Caki2 (cell line): Measurements from ENCODE around the gene CNOT4. TPM values are rescaled to one million over a fixed set of nuclear protein-coding genes. Genes with fewer than 3 reads are reported as not detected.

Experiments used
- DNase-seq: peaks from one replicate; pipeline ENCODE4 v3.0.0-alpha.2; 2015; ENCODE audit warnings: low read depth
- in situ Hi-C: cut with HindIII; loops from 2 replicates; pipeline ENCODE4 v1.10.0; 2016; ENCODE audit warnings: low sequenced_read_pairs, low pct_unique_long_range_greater_than_20kb, mixed read lengths
- total RNA-seq: library from RNA; depleted of rRNA; stranded (reverse); fragments of >200 nt; shearing (Covaris generic); gene quantifications from 2 replicates; pipeline ENCODE4 v1.2.3, GENCODE V29; 2014; ENCODE audit warnings: low replicate concordance; rRNA removed

Gene CNOT4, protein sequence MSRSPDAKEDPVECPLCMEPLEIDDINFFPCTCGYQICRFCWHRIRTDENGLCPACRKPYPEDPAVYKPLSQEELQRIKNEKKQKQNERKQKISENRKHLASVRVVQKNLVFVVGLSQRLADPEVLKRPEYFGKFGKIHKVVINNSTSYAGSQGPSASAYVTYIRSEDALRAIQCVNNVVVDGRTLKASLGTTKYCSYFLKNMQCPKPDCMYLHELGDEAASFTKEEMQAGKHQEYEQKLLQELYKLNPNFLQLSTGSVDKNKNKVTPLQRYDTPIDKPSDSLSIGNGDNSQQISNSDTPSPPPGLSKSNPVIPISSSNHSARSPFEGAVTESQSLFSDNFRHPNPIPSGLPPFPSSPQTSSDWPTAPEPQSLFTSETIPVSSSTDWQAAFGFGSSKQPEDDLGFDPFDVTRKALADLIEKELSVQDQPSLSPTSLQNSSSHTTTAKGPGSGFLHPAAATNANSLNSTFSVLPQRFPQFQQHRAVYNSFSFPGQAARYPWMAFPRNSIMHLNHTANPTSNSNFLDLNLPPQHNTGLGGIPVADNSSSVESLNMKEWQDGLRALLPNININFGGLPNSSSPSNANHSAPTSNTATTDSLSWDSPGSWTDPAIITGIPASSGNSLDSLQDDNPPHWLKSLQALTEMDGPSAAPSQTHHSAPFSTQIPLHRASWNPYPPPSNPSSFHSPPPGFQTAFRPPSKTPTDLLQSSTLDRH
- 2.0 and 2.9 TPM in 2 replicates for total RNA-seq

DNA sequence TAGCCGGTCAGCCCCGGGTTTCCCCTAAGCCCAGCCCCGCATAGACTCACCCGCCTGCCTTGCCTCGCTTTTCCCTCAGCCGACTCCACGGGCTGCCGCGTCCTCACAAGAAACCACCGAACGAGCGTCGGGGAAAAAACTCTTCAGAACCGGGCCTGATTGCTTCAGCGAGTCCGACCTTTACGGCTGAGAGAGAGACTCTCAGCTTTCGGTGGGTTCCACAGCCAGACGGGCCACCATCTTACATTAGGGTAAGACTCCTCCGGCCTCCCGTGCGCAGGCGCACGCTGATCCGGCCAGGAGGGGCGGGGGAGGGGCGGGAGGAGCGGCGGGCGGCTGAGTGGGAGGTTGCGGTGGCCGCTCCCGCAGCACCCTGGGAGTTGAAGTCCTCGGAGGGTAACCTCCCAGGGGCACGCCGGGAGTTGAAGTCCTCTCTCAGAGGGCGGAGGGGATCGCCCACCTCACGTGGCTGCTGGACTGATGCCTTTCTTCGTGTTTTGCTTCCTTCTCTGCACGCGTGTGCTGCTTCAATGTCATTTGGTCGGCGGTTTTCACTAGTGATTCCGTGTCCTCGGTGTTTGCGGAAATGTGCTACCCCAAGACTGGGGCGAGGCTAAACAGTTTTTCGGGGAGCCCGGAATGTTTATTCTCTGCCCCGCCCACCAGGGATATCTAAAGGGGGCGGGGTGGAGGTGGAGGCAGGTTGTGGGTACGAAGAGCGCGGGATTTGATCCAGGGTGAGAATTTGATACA, at the start of gene CNOT4:
Gene CNOT4 (minus strand): TSS at position 264 of the 753 bp plus-strand sequence. CDS start 71,771 bp downstream, outside the sequence.
- in situ Hi-C loops: no loop called here

DNA sequence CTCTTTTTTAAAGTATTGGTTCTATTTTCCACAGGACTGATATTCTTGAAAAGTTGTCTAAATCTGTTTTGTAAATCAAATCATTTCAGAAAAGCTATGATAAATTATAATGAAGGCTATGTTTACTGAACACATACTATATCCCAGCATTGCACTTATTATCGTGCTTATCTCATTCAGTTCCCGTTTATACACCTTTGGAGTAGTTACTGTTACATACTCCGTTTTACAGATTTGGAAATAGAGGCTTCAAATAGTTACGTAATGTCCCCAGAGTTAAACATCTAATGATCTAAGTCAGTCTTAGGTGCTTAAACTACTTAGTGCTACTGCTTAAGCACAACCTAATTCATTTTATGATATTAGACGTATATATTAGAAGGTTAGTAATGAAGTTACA, 49.0 kb upstream of the CNOT4 start:
- in situ Hi-C loops: no loop called here
- no peak for DNase-seq

More for the DNA sequence above, at the start of gene CNOT4:
- peak; percentile 93 for DNase-seq

DNA sequence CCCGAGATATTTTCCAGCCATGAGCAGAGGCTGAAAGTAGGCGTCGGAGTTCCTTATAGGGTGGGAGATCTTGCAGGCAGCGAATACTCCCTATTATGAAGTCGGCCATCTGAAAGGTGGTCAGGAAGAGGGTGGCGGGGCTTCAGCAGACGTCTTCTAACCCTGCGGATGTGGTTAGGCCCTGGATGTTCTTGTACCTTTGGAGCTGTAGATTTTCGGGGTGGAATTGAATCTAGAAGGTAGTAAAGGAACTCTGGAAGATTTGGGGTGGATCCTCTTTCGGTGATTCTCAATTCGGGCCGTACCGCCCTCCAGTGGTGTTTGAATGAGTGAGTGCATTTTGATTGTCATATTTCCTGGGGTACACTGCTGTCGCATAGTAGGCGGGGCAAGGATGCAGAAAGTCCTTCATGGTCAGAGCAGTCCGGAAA, 48.5 kb upstream of the CNOT4 start:
- peak; percentile 63 for DNase-seq
- in situ Hi-C loops: no loop called here

DNA sequence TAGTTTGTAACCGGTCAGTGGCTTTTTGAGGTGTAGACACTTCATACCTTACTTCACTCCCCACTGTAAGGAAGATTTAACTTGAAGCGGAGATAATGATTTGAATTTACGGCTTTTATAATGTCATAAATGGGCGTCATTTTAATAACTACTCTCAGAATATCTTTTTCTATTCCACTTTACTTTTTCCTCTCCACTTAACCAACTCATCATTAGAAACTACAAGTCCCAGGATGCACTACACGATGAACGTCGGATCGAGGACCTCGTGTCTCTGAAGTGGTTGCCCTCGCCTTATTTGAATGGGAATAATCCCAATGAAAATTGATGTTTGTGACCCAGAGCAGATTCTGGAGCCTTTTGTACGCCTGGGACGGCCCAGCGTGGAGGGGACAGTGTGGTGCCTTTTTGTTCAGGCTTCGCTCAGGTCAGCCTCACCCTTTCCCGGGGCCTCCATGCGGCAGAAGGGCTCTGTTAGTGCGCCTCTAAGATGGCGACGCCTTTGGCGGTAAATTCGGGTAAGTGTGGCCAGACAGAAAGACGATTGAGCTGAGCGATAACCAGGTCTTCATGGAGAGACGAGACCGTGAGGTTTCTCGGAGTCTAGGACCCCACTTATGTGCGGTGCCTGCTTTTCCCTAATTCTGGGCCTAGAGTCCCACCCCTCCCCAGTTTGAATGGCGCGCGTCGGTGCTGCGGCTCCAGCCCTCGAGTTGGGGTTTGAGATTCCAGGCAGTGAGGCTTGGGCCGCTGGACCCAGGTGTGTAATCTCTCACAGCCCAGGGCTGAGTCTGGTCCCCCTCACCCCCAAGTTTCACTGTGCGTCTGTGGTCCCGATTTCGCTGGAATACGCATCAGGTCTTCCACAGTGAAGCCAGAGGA, 47.8 kb upstream of the CNOT4 start, which contains the start of gene NUP205:
Gene NUP205 (plus strand): TSS at position 463 of the 882 bp plus-strand sequence. CDS start 28 bp downstream, at position 491.
- in situ Hi-C loops: no loop called here
- DNase-seq: peak; percentile 92

DNA sequence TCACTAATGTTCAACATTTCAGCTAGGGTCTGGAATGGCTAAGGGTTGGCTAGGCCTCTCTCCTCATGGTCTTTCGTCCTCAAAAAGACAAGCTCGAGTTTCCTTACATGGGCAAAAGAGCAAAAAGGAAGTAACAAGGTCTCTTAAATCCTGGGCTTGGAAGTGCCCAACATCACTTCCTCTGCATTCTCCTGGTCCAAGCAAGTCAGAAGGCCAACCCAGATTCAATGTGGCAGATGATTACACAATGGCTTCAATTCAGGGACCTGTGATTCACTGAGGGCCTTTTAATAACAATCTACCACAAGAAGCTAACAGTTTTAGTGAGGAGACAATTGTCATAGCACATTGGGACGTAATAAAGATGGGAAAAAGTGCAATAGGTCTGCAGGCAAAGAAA, 43.4 kb upstream of the CNOT4 start:
- in situ Hi-C loops: no loop called here
- no peak for DNase-seq

DNA sequence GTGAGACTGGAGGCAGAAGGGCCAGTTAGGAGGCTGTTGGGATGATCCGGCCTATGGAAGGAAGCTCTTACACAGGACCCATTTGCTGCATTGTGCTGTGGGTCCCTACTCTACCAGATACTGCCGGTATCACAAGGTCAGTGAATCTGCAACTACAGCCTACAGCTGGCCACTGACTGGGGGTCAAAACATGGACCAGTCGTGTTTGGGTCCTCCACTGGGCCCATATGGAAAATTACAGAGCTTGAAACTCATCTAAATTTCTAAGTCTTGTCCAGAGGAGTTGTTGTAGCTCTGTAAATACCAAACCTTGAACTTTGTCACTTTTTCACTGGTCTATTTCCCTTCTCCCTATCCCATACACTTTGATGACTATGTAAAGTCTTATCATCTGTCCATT, 42.2 kb upstream of the CNOT4 start:
- no peak for DNase-seq
- in situ Hi-C loops: no loop called here

DNA sequence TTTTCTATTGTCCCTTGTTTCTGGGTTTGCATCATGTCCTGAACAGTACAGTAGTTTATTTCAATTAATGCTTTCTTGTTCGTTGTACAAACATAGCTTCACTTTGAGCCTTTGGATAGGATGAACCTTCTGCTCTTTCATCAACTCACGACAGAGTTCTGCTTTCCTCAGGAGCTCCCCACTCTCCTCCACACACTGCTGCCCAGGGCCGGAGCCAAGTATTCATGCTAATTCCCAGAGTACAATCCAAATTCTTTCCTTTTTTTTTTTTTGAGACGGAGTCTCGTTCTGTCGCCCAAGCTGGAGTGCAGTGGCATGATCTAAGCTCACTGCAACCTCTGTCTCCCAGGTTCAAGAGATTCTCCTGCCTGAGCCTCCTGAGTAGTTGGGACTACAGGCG, 40.3 kb upstream of the CNOT4 start:
- in situ Hi-C loops: no loop called here

DNA sequence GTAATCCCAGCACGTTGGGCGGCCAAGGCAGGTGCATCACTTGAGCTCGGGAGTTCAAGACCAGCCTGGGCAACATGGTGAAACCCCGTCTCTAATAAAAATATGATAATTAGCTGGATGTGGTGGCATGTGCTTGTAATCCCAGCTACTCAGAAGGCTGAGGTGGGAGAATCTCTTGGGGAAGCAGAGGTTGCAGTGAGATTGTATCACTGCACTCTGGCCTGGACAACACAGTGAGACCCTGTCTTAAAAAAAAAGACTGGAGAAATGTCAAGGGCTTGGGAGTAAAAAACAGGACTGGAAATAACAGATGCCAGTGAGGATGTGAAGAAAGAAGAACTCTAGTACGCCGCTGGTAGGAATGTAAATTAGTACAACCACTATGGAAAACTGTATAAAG, 31.1 kb upstream of the CNOT4 start:
- in situ Hi-C loops: no loop called here
- DNase-seq: no peak

More for the DNA sequence above, 40.3 kb upstream of the CNOT4 start:
- no peak for DNase-seq

DNA sequence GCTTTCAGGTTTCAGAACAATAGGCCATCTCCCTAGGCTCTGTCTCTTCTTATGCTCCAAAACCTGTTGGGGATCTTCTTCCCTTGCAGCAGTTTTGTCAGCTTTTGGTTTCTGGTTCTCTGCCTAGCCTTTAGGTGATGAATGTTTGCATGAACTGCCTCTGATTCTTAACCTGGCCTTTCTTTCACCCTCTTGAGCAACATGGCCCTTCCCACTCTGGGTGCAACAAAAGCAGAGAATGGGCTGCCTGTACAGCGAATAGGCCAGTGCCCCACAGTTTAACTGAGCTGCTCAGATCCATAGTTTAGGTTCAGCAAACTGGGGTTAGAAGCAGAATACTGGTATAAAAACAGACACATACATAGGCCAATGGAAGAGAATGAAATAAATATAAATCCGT, 29.7 kb upstream of the CNOT4 start:
- no peak for DNase-seq
- in situ Hi-C loops: no loop called here

DNA sequence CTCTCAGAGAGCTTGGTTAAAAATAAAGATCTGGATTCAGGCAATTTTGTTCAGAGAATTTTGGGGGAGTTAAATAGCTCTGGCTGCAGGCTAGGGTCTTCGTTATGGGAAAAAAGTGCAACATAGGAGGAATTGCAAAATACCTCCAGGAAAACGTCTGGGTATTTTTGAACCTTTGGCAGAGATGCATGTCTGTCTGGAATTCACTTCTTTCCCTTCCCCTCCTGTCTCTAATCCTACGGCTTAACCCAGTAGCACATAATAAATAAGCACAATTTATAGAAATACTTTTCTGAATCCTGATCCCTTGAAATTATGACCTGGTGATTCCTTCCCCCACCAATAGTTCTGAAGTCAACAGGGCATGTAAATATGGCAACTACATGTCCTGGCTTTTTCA, 28.5 kb upstream of the CNOT4 start:
- in situ Hi-C loops: no loop called here
- DNase-seq: no peak

DNA sequence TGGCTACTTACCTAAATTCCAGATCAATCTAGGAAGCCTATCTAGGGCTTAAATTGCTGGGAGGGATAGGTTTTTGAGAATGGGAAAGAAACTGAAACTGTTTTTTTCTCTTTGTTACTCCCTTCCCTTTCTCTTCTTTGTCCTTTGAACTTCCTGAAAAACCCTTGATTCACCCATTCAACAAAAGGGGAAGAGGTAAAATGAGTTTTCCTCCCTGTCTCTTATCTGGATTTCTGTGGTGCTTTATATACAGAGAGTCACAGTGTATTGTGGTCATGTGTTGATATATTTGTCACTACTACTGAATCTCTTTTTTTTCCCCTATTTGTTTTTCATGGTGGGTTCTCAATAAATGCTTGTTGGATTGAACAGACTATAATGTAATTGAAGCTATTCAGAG, 28.0 kb upstream of the CNOT4 start:
- DNase-seq: no peak
- in situ Hi-C loops: no loop called here

DNA sequence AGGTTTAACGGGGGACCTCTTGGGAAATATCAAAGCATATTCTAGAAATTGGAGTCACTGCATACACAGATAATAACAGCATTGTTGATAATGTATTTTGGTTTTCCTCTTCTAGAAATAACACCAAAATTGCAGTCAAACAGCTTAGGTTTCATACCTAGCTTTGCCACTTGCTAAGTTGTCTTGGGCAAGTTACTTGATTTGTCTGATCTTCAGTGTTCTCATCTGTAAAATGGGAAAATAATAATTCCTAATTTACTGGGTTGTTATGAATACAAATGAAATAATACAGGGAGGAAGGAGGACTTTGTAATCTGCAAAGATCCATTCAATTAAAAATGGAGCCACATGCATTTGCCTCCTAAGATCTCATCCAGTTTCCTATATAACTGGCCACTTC, 27.6 kb upstream of the CNOT4 start:
- in situ Hi-C loops: no loop called here

DNA sequence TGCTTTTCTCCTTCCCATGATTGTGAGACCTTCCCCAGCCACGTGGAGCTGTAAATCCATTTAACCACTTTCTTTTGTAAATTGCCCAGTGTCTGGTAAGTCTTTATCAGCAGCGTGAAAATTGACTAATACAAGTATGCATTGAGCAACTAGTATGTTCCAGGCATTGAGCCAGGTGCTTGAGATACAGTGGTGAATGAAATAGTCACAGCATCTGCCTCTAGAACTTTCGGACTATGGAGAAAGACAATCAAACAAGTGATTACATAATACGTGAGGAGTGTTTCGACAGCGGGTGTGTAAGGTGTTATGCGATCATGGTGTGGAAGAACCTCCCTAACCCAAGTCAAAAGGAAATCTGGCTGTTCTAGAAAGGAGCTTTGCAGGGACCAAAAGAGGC, 26.2 kb upstream of the CNOT4 start:
- in situ Hi-C loops: no loop called here
- no peak for DNase-seq

More for the DNA sequence above, 27.6 kb upstream of the CNOT4 start:
- DNase-seq: no peak

DNA sequence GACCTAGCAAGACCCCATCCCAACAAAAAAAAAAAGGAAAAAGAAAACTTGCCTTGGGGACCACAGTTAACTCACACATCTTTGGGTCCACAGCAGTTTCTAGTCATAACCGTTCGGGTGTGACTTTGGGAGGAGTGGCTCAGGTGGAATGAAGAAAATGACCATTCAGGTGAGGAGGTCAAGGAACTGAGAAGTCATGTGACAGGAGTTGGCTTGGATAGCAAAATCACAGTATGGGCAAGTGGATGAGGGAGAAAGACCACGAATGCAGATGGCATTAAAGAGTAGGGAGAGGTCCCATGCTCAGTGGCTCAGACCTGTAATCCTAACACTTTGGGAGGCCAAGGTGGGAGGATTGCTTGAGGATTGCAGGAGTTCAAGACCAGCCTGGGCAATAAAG, 17.1 kb upstream of the CNOT4 start:
- no peak for DNase-seq
- in situ Hi-C loops: no loop called here

DNA sequence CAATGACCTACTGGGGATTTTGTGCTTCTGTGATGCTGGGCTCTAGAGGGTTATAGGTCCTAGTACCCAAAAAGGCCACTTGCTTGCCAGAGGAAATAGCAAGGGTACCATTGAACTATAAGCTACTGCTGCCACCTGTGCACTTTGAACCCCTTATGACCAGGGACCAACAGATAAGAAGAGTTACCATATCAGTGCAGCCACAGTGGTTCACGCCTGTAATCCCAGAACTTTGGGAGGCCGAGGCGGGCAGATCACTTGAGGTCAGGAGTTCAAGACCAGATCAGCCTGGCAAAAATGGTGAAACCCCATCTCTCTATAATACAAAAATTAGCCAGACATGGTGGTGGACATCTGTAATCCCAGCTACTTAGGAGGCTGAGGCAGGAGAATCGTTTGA, 15.5 kb upstream of the CNOT4 start:
- DNase-seq: no peak
- in situ Hi-C loops: no loop called here

DNA sequence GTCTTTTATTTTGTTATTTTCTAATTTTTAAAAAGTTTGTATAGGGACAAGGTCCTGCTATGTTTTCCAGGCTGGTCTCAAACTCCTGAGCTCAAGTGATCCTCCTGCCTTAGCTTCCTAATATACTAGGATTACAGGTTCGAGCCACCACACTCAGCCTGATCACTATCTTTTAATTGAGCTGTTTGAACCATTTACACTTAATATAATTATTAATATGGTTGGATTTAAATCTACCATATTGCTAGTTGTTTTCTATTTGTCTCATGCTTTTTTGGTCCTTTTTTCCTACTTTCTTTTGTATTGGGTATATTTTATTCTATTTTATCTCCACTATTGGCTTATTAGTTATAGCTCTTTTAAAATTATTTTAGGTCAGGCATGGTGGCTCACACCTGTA, 13.2 kb upstream of the CNOT4 start:
- in situ Hi-C loops: no loop called here
- no peak for DNase-seq

DNA sequence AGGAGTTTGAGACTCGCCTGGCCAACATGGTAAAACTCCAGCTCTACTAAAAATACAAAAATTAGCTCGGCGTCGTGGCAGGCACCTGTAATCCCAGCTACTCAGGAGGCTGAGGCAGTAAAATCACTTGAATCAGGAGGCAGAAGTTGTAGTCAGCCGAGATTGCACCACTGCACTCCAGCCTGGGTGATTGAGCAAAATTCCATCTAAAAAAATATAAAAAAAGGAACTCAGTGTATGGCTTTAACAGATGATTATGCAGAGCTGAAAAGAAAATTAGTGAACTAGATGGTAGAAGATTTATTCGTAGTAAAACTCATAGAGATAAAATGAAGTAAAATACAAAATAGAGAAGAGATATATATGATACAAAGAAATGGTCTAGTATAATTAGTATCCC, 12.6 kb upstream of the CNOT4 start:
- in situ Hi-C loops: no loop called here

DNA sequence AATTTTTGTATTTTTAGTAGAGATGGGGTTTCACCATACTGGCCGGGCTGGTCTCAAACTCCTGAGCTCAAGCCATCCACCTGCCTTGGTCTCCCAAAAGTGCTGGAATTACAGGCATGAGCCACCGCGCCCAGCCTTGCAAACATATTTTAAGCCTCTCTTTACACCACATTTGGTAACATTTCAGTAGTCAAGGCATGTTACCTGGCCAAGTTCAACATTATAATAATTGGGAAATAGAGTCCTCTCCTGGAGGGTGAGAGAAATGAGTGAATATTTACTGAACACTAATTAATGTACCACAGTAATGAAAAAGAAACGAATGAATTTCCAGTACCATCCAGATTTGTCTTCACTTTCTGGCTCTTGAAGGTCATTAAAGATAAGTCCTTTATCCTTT, 10.0 kb upstream of the CNOT4 start:
- in situ Hi-C loops: no loop called here
- DNase-seq: no peak

More for the DNA sequence above, 12.6 kb upstream of the CNOT4 start:
- no peak for DNase-seq
